ENCODE measurements around the gene NPIPB9.
"Not testable (repeated sequence)": the region's sequence is repeated elsewhere in the genome, so short reads cannot be mapped to it uniquely, and the experiment has no call there.

The NPIPB9 gene

DNA sequence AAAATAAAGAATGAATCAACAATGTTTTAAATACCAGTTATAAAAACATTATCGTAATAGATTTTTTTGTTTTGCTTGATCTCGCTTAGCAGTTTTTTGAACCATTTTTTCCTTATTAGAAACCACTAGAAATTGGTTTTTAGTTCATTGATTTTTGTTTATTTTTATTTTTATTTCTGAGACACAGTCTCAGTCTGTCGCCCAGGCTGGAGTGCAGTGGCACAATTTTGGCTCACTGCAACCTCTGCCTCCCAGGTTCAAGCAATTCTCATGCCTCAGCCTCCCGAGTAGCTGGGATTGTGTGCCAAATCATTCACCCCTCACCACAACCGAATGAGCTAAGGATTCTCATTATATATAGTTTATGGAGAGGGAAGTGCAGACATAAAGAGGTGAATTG lies at the start of gene NPIPB9:
Gene NPIPB9 (plus strand): TSS at position 301 of the 400 bp plus-strand sequence.
- not testable (repeated sequence) for DNase-seq

DNA sequence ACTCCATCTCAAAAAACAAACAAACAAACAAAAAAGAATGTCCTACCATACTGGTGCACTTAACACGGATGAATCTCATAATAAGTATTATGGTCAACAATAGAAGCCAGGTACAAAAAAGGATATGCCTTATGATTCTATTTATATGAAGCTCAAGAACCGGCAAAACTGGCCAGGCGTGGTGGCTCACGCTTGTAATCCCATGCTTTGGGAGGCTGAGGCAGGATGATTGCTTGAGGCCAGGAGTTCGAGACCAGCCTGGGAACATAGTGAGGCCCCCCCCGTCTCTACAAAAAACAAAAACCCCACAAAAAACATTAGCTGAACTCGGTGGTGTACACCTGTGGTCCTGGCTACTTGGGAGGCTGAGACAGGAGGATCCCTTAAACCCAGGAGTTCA lies 47.3 kb upstream of the NPIPB9 start:
- not testable (repeated sequence) for DNase-seq

DNA sequence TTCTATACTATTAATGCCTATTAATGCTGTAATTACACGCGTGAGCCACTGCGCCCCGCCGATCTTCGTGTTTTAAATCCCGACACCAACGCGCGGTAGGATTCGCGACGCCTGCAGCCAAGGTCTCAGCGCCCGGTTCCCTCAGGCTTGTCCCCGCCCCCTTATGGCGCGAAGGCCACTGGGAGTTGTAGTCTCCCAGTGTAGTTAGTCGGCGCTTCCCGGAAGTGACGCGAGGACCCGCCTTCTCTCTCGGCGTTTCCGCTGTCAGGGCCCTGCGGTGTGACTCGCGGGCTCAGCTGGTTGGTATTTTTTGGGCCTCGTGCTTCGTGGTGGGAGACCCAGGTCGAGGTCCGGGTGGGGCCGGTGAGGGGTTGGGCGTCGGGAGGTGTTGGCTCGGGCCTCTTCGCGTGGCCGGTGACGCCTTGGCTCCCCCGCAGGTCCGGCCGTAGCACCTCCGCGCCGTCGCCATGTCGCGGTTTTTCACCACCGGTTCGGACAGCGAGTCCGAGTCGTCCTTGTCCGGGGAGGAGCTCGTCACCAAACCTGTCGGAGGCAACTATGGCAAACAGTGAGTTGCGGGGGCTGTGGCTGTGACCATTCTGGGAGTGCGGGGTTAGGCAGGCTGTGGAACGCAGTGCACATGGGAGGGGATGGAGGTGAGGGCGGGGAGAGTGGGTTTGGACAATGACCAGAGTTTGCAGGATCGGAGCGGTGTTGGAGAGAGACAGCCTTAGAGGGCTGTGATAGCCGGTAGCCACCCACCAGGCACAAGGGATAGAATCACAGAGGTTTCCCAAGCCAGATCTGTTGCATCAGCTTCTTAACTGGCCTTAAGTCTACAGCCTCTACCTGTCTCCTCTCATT lies 40.1 kb upstream of the NPIPB9 start, which contains the start of gene EIF3C:
Gene EIF3C (plus strand): TSS at position 245 of the 864 bp plus-strand sequence. CDS start 223 bp downstream, at position 468.
- DNase-seq, result not testable (repeated sequence)

DNA sequence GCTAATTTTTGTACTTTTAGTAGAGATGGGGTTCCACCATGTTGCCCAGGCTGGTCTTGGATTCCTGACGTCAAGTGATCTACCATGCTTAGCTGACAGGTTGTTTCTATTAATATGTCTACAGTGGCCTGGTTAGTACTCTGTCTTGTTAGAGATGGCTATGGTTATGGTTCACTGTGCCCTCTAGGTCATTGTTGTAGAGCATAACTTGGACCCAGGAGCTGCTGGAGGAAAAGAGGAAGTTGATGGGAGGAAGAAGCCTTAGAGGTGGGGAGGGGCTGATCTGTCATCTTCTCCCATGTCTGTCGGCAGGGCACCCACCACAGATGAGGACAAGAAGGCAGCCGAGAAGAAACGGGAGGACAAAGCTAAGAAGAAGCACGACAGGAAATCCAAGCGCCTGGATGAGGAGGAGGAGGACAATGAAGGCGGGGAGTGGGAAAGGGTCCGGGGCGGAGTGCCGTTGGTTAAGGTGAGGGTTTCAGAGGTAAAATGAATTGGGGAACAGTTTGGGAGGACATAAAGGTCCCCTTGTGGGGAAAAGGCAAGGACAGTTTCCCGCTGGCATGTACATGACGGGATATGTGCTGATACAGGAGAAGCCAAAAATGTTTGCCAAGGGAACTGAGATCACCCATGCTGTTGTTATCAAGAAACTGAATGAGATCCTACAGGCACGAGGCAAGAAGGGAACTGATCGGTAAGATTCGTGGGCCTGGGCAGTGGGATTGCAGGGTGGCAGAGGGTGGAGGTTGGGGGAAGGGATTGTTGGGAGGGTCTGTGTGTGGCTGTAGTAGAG lies 28.5 kb upstream of the NPIPB9 start:
- not testable (repeated sequence) for DNase-seq

DNA sequence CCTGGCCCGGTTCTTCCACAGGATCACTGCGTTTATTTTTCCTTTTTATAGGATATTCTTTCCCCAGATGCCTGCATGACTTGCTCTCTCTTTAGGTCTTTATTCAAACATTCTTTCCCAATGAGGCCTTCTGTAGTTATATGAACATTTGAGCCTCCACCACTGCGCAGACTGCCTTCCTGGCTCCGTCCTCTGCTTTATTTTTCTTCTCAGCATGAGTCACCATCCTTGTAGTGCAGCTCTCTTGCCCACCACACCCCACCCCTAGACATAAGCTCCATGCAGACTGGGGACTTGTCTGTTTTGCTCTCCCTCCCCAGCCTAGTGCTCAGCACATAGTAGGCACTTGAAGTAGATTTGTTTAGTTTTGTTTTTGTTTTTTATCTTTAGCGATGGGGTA lies 20.3 kb upstream of the NPIPB9 start:
- not testable (repeated sequence) for DNase-seq

DNA sequence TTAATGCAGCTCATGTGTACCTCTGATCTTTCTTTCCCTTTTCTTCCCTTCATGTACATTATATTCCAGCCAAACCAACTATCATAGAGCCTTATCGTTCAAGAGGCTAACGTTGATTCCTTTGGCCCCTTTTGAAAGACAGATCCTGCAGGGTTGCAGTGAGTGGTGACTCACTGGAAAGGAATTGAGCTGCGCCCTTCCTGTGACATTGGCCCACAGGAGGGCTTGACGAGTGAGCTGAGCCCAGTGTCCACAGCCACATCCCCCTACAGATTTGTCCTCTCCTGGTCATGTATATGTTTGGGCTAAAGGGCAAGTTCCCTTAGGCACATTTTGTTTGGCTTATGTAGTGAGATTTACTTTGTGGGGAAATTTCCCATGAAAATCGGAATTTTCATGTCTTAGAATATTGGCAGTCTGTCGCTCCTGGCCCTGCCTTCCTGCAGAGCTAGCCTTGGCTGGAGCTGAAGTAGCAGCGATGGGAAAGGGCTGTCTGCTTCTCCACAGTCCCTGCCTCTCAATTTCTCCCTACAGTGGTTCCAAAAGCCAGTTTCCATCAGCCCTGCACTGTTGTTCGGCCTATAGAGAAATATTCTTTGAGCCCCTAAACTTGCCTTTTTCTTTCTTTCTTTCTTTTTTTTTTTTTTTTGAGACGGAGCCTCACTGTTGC lies 19.0 kb upstream of the NPIPB9 start:
- DNase-seq, result not testable (repeated sequence)

DNA sequence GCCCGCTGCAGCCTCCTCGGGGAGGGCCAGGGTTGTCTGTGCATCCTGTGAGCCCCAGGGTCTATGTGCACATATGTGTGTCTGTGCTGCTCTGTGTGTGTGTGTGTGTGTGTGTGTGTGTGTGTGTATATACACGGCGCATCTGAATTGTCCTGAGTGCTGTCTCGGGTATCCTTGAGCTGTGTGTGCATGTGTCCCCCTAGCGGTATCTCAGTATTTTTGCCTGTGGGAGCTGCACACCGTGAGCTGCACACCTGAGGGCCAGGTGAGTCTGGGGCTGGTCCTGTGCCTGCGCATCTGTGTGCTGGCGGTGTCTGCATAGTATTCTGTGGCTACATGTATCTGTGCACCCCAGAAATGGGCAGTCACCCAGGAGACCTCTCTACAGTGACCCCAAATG lies 11.8 kb upstream of the NPIPB9 start:
- DNase-seq, result not testable (repeated sequence)

DNA sequence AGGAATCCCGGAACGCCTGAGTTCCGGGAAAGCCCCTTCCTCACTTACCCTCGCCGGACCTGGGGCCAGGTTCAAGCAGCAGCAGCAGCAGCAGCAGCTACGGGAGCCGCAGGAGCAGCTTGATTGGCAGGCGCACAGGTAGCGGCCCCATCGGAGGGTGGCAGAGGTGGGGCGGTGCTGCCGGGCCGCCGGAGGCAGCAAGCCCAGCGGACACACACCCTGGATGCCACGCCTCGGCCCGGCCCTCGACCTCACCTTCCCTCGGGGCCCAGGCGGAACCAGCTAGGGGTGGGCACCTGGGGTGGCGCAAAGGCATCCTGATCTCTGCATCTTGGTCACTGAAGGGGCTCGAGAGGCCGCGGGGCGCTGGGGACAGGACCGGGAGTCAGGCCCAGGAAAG lies 11.0 kb upstream of the NPIPB9 start:
- not testable (repeated sequence) for DNase-seq

DNA sequence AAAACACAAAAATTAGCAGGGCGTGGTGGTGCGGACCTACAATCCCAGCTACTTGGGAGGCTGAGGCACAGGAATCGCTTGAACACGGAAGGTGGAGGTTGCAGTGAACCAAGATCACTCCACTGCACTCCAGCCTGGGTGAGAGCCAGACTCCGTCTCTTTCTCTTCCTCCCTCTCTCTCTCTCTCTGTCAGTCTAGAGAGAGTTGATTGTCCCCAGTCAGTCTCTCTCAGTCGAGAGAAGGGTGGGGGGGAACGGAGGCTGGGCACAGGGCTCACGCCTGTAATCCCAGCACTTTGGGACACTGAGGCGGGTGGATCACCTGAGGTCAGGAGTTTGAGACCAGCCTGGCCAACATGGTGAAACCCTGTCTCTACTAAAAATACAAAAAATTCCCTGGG lies 10.3 kb upstream of the NPIPB9 start:
- DNase-seq, result not testable (repeated sequence)

DNA sequence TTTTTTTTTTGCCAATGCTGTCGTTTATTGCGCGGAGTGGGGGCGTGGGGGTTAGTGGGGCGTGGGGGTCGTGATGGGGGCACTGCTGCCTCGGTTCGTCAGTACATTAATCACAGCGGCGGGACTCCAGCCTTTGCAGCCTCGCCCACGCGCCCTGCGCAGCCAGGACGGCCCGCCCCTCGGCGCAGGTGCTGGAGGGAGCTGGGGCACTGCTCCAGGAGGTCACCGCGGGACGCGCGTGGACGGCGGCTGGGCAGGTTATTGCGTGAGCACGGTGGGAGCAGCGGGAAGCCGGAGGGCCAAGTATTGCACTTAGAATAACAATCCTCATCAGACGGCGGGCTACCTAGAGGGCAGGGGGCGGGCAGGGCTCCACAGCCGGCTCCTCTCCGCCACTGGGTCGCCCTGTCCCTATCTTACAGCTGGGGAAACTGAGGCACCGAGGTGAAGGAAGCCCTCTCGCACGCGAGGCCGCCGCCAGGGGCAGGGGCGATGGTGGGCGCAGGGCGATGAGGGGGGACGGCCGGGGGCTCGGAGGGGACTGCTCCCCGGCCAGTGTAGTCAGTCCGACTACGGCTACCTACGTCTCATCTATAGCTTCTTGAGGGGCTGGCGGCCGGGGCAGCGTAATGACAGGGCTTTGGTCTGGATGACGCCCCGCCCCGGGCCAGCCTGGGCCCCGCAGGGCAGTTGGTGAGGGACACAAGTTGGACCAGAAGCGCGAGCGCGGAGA lies 4.8 kb upstream of the NPIPB9 start:
- not testable (repeated sequence) for DNase-seq

DNA sequence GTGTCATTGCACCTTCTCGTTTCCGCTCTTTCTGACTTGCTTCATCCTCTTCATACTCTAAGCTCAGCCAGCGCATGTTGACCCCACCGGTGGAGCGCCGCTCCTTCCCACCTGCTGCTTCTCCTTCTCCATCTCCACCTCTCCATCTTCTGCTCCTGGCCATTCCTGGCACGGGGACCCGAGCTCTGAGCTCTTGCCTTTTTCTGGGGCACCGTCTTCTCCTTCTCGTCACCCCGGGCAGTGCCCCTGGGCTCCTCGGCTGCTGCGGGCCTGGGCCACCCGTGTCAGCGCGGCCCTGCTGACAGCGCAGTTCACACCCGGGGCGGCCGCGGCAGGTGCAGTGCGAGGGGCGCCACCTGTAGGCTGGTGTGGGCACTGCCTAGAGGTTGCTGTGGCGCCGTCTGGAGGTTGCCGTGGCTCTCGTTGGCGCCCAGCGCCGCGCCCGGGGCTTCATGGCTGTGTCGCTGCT lies 1.6 kb upstream of the NPIPB9 start:
- not testable (repeated sequence) for DNase-seq

DNA sequence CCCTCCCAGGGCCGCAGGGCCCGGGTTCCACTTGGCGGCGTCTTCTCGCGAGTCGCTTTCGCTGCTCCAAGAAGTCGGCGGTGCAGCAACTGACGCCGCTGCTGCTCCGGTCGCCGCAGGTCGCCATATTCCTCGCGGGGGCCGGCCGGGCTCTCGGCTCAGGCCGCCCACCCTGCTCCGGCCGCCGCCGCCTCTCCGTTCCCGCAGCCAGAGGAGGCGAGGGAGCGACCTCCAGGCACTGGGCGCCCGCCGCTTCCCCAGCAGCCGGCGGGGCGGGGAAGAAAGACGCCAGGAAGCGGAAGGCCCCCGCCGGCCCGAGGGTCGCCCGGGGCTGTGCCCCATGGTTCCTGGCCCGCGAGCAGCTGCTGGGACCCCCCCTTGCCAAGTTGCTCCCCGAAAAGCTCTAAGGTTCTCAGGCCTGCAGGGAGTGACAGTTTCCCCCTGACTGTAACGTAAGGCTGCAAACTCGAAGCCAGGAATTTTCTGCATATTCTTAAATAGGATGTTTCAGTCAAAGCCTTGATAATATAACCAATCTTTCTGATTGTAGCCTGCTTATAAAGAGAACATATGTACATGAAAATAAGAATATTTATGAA lies 1.0 kb upstream of the NPIPB9 start:
- DNase-seq, result not testable (repeated sequence)

DNA sequence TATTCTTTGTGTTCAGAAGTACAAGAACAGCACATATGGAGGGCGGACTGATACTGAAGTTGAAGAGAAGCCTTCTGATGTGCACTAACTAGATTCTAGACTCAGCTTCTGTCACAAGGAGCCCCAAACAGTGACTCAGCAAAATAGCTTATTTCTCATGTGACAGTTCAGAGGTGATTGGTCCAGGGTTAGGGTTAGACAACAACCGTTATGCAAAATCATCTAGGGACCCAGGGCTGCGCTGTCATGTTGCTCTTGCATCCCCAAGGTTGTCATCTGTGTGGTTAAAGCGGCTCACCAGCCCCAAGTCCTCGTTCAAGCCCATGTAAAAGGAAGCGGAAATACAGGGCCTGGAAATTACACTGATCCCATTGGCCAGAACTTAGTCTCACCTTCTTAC lies 30.1 kb downstream of the NPIPB9 start:
- DNase-seq, result not testable (repeated sequence)

DNA sequence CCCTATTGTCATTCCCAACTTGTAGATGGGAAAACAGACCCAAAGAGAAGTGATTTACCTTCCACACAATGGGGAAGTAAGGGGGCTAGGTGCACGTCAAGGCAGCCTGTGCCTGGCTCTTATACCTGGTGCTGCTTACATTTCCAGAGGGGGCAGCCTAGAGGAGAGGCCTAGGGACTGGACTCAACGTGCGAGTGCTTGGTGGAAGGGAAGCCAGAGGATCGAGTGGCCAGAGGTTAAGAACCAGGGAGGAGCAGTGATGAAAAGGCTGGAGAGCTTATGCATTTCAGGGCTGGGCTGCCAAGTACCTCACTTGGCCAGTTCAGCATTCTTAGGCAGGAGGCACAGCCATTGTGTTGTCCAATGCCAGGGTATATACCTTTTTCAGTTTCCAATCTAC lies 30.8 kb downstream of the NPIPB9 start:
- DNase-seq, result not testable (repeated sequence)

DNA sequence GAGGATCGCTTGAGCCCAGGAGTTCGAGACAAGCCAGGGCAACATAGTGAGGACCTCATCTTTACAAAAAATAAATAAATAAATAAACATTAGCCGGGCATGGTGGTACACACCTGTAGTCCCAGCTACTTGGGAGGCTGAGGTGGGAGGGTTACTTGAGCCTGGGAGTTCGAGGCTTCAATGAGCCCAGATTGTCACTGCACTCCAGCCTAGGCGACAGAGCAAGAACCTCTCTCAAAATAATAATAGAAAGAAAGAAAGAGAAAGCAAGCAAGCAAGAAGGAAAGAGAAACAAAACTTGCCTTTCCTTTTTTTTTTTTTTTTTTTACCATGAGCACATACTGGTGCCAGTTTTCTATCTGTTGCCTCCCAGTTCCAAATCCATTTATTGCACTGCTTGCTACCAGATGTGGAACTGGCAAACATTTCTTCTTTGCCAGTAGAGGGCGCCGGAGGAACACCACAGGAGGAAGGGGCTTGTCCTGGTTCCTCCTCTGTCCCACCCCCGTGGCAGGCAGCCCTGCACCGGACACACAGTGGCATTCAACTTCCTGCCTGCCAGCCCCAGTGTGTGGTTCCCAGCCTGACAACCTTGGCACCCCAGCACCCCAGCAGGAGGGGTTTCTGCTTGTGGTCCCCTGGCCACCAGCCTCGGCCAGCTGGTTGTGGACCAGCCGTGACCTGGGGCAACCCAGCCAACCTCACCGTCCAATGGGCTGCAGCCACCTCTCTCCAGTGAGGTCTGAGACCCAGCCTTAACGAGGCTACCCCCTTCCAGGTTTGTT lies 50.8 kb downstream of the NPIPB9 start:
- peak; percentile 87 for DNase-seq

DNA sequence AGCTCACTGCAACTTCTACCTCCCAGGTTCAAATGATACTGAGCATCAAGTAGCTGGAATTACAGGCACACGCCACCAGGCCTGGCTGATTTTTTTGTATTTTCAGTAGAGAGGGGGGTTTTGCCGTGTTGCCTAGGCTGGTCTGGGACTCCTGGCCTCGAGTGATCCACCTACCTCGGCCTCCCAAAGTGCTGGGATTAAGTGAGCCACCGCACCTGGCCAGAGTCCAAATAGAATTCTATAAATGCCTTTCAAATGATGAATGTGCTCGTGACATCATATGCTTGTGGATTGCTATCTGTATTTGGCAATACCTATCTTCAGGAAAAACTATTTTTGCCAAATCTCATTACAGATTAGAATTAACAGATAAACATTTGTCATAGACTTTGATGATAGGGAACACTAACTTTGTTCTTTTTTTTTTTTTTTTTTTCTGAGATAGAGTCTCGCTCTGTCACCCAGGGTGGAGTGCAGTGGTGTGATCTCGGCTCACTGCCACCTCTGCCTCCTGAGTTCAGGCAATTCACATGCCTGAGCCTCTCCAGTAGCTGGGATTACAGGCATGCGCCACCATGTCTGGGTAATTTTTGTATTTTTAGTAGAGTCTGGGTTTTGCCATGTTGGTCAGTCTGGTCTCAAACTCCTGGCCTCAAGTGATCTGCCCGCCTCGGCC lies 56.0 kb downstream of the NPIPB9 start:
- not testable (repeated sequence) for DNase-seq

DNA sequence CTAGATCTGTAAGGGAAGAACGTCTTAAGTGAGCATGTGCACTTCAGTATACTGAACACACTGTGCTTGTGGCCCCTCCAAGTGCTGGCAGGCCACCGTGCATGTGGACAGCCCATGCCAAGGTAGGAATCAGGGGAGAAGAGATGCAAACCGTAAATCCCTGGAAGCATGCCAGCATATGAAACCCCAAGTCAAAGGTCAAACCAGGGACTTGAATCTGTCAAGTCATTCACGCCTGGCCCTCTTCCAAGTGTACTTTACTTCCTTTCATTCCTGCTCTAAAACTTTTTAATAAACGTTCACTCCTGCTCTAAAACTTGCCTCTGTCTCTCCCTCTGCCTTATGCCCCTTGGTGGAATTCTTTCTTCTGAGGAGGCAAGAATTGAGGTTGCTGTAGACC lies 68.4 kb downstream of the NPIPB9 start:
- peak; percentile 25 for DNase-seq

DNA sequence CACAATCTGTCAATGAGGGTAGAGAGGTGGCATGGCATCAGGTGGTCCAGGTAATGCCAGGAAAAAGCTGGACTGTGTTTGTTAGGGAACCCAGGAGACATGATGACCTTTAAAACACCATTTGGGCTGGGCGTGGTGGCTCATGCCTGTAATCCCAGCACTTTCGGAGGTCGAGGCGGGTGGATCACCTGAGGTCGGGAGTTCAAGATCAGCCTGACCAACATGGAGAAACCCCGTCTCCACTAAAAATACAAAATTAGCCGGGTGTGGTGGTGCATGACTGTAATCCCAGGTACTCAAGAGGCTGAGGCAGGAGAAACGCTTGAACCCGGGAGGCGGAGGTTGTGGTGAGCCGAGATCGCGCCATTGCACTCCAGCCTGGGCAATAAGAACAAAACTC lies 69.0 kb downstream of the NPIPB9 start:
- not testable (repeated sequence) for DNase-seq

DNA sequence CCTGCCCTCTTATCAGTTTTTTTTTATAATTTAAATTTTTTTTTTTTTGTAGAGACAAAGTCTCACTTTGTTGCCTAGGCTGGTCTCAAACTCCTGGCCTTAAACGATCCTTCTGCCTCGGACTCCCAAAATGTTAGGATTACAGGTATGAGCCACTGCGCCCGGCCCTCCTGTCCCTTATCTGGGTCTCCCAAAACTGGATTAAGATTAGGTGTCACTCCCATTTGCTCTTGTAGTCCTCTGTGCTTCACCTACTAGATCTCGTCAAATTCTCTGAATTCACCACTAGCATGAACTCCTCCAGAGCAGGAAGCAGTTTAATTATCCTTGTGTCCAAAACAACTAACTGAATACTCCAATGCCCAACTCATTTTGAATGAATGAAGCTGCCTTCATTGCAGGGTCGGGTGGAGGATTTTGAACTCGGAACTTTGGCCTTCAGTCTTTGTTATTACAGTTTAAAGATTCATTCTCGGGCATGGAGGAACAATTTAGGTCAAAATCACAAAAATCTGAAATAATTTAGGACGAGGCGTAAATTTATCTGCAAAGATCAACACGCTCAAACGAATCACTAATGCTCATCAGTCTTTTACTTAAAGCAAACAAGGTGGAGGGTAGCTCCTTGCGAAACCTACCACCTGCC lies 70.4 kb downstream of the NPIPB9 start:
- peak; percentile 61 for DNase-seq
